HAP-1 (cell line): ENCODE results near the gene CROCC.
"Not testable (repeated sequence)": the region's sequence is repeated elsewhere in the genome, so short reads cannot be mapped to it uniquely, and the experiment has no call there.

ENCODE experiments used
- DNase-seq, 2 experiments: peaks; one replicate each; pipeline ENCODE4 v3.0.0-alpha.2; 2016 to 2020; ENCODE audit warnings: low spot score in 2 of 2
- H3K27me3 ChIP-seq: fragments of 250-450 bp; sonication (Bioruptor Pico); 2 replicates; pipeline ENCODE4 v1.5.1; 2020; ENCODE audit warnings: low read depth, mild to moderate bottlenecking, moderate library complexity
- H3K36me3 ChIP-seq: fragments of 250-450 bp; sonication (Bioruptor Pico); replicated peaks from 2 replicates; pipeline ENCODE4 v1.5.1; 2020; ENCODE audit warnings: mild to moderate bottlenecking
- H3K4me1 ChIP-seq: fragments of 250-450 bp; sonication (Bioruptor Pico); 2 replicates; pipeline ENCODE4 v1.5.1; 2020; ENCODE audit warnings: mild to moderate bottlenecking
- H3K4me3 ChIP-seq: fragments of 250-450 bp; sonication (Bioruptor Pico); 2 replicates; pipeline ENCODE4 v1.5.1; 2020; ENCODE audit warnings: mild to moderate bottlenecking, moderate library complexity
- H3K9me3 ChIP-seq: fragments of 250-450 bp; sonication (Bioruptor Pico); 2 replicates; pipeline ENCODE4 v1.5.1; 2020; ENCODE audit warnings: mild to moderate bottlenecking, moderate library complexity
- in situ Hi-C: fragments of 300-500 bp; cut with MboI; formaldehyde crosslinking; loops from 3 replicates; pipeline ENCODE4 v1.14.3; 2020; ENCODE audit warnings: low sequenced_read_pairs, inconsistent platforms, mixed read lengths

The CROCC gene

DNA sequence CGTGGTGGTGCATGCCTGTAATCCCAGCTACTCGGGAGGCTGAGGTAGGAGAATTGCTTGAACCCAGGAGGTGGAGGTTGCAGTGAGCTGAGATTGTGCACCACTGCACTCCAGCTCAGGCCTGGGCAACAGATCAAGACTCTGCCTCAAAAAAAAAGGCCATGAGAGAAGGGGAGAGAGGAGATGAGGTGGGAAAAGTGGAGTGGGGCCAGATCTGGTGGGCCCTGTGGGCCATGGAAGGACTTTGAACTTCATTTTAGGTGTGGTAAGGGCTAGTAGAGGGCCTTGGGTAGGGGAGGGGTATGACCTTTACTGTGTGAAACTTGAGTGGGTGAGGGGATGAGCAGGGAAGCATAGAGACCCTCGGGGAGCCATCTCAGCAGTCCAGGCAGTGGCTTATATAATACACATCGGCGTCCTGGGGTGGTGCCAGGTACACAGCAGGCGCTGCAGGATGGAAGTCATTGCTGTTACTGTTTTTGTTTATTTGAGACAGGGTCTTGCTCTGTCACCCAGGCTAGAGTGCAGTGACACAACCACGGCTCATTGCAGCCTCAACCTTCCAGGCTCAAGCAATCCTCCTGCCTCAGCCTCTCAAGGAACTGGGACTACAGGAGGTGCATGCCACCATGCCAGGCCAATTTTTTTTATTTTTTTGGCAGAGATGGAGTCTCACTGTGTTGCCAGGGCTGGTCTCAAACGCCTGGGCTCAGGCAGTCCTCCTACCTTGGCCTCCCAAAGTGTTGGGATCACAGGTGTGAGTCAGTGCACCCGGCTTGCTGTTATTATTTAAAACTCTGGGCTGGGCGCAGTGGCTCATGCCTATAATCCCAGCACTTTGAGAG is 5.5 kb upstream of the CROCC start:
- H3K9me3 ChIP-seq, DNase-seq, H3K4me1 ChIP-seq, H3K27me3 ChIP-seq, H3K36me3 ChIP-seq, H3K4me3 ChIP-seq, in situ Hi-C loops: not testable (repeated sequence)

DNA sequence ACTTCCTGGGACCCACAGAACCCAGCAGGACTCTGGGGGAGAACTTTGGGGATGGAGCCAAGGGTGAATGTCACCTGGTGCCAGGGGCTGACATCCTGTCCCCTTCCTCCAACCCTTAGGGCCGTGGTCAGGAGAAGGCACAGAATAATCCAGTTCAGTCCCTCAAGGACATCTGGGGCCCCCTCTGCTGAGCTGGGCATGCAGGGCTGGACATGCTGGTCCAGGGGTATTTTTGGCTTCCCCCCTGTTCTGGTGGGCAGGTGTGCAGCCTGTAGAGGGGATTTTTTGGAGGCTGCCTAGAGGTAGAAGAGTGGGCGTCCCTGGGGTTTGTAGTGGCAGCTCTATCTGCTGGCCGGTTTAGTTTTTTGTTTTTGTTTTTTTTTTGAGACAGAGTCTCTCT is 3.4 kb upstream of the CROCC start:
- Histone ChIP-seq H3K27me3 (no peaks in the 10 kb centered on the region), H3K4me1 (peaks cover 2% of the 10 kb centered on the region), H3K4me3 (no peak overlapping the region), H3K9me3 (no peaks in the 10 kb centered on the region), H3K36me3 (no peaks in the 10 kb centered on the region)
- DNase-seq: no peak
- in situ Hi-C loops: no loop called here

DNA sequence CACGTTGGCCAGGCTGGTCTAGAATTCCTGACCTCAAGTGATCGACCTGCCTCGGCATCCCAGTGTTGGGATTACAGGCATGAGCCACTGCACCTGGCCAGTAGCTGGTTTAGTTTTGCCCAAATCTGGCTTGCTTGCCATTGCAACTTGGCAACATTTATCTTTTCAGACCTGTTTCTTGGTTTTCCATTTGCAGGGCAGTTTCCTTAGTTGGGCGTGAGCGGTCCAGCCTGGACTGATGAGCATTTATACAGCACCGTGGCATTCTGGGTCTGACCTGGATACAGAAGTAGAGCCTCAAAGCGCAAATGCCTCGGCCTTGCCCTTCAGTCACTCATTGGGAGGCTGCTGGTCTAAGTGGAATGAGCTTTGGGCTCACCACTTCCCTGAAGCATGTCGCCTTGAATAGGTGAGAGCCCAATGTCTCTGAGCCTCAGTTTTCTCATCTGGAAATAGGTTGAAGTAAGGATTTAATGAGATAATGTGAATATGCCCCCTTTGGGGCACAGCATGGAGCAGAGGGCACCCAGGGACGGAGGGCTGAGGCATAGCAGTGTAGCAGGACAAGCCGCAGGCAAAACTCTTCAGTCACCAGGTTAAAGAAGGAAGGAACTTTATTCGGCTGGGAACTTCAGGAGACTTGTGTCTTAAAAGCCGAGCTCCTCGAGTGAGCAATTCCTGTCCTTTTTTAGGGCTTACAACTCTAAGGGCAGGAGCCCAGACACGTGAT is 2.6 kb upstream of the CROCC start:
- in situ Hi-C loops, H3K4me1 ChIP-seq, DNase-seq, H3K27me3 ChIP-seq, H3K9me3 ChIP-seq, H3K4me3 ChIP-seq, H3K36me3 ChIP-seq: not testable (repeated sequence)

DNA sequence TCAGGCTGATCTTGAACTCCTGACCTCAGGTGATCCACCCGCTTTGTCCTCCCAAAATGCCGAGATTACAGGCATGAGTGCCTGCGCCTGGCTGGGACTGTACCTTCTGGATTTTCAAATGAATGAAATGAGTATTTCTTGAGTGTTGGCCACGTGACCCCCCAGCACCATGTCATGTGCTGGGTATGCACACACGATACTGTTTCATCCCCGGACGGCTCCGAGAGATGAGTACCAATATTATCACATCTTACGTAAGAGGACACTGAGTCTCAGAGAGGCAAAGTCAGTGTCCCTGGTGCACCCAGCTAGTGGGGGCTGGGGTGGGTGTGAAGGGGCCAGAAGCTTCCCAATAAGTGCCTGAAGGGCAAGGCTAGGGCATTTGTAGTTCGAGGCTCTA is 780 bp upstream of the CROCC start:
- Histone ChIP-seq H3K4me1 (no peaks in the 10 kb centered on the region; the same call in 1 of the 2 replicates), H3K9me3 (no peaks in the 10 kb centered on the region), H3K4me3 (no peak overlapping the region), H3K27me3 (no peaks in the 10 kb centered on the region), H3K36me3 (no peaks in the 10 kb centered on the region)
- no peak for DNase-seq
- in situ Hi-C loops: no loop called here

DNA sequence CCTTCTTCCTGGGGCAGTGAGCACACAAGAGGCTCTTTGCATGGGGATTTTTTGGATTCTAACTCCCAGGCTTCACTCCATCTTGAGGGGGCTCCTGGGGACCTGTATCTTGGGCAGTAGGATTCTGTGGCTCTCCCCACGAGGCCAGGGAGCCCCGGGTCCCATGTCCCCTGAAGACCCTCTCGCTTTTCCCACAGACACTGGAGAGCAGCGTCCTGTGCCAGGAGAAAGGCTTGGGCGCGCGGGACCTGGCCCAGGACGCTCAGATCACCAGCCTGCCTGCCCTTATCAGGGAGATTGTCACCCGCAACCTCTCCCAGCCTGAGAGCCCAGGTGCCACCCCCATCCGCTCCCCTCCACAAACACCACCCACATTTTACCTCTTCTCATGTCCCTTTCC is 735 bp downstream of the CROCC start:
- Histone ChIP-seq H3K4me1 (peaks cover 7% of the 10 kb centered on the region), H3K27me3 (no peaks in the 10 kb centered on the region), H3K36me3 (no peaks in the 10 kb centered on the region), H3K9me3 (no peaks in the 10 kb centered on the region), H3K4me3 (no peak overlapping the region)
- DNase-seq: no peak
- in situ Hi-C loops: no loop called here

DNA sequence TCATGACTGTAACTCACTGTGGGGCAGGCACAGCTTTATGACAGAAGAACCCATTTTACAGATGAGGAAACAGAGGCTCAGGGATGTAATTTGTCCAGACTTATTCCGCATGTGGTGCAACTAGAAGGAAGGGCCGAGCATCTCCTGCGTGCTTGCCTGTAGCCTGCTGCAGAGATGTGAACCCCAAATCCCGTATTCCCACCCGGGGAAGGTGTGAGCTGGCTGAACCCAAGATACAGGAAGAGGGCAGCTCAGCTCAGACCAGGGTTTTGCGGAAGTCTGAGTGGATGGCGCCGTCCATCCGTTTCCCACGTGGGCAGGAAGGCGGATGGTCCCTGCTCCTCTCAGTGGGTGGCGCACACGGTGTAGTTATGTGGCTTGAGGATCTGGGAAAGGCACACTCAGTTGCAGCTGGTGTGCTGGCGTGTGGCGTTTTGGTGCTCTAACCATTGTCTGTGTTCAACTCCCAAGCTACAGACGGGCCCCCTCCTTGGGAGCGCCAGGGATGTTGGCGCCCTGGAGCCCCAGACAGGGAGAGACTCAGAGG is 1.2 kb downstream of the CROCC start:
- Histone ChIP-seq H3K36me3 (no peaks in the 10 kb centered on the region), H3K4me3 (no peak overlapping the region), H3K27me3 (no peaks in the 10 kb centered on the region), H3K9me3 (no peaks in the 10 kb centered on the region), H3K4me1 (peaks cover 7% of the 10 kb centered on the region)
- in situ Hi-C loops: no loop called here
- DNase-seq: no peak

DNA sequence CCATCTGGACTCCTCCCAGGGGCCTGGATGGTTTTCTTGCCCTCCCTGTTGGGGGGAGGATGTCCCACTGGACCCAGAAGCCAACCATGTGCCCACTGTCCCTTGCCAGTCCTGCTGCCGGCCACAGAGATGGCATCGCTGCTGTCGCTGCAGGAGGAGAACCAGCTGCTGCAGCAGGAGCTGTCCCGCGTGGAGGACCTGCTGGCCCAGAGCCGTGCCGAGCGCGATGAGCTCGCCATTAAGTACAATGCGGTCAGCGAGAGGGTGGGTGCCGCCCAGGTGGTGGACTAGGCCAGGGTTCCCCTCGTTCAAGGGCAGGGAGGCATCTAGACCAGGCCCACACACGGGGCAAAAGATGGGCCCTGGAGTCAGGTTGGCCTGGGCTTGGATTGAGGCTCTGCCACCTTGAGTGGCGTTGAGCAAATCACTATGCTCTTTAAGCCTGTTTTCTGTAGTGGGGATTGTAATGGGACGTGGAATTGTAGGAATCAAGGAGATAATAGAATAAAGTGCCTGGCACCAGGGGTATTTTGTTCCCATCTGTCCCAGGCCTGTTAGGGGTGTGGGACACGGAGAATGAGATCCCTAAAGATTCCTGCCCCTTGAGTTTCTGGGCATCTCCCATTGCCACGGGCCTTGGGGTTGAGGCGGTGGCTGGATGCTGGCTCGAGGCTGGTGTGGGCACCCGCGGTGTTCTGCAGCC is 2.6 kb downstream of the CROCC start:
- Histone ChIP-seq H3K9me3 (no peaks in the 10 kb centered on the region), H3K4me3 (no peak overlapping the region), H3K4me1 (peaks cover 7% of the 10 kb centered on the region), H3K27me3 (no peaks in the 10 kb centered on the region), H3K36me3 (no peaks in the 10 kb centered on the region)
- in situ Hi-C loops: no loop called here
- DNase-seq: no peak

DNA sequence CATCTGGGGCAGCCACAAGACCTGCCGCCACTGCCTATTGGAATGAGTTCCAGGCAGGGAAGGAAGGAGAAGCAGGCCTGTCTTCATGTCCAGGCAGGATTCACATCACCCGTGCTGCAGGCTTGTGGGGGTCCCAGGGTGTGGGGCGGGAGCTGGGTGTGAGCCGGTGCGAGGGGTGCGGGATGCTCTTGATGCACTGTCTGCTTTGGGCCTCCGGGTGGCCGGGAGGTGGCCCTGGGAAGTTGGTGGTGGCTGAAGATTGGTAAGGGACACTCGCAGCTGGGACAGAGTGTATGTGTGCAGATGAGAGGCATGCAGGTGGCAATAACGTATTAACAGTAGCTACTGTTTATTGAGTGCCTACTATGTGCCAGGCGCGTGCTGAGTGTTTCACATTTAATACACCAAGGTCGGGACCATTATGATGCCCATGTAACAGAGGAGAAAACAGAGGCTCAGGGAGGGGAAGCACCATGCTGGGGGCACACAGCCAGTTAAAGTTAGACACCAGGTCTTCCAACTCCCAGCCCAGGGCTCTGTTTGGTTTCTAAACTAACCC is 3.3 kb downstream of the CROCC start:
- Histone ChIP-seq H3K4me1 (peaks cover 7% of the 10 kb centered on the region), H3K4me3 (no peak overlapping the region), H3K36me3 (no peaks in the 10 kb centered on the region), H3K9me3 (no peaks in the 10 kb centered on the region), H3K27me3 (no peaks in the 10 kb centered on the region)
- no peak for DNase-seq
- in situ Hi-C loops: no loop called here

DNA sequence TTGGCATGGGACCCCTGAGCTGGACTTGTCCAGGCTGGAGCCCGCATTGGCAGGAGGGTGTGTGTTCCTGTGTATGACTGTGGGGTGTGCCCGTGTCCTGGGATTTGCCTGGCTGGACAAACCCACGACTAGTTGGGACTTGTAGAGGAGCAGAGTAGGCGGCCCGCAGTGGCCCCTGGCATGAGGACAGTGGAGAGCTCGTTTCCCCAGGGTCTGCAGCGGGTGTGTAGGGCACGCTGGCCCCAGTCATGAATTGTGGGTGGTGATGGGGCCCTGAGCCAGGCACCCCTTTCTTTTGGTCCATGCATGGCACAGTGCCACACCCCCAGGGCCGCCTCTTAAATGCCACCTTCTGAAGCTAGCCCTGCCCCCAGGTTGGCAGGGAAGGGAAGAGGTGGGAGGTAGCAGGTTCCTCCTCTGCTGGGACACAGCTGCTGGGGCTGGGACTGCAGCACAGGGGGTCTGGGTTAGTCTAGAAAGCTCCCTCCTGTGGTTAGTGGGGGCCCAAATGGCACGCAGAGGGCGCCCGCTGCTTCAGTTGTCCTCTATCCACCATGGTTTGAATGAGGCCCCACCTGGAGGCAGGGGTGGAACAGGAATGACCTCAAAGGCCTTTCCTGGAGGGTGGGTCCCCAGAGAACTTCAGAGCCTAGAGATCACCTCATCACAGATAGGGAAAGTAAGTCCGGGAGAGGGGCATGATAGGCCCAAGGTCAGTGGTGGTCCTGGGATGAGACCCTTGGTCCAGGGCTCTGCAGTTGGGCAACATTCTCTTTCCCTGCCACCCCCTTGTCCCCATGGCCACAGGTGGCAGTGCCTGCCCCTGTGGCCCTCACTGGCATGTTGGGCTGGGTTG is 4.1 kb downstream of the CROCC start:
- no peak overlapping the region for H3K4me3 ChIP-seq
- DNase-seq: no peak
- H3K36me3 ChIP-seq: no peaks in the 10 kb centered on the region
- peaks cover 7% of the 10 kb centered on the region for H3K4me1 ChIP-seq
- H3K9me3 ChIP-seq: no peaks in the 10 kb centered on the region
- in situ Hi-C loops: no loop called here
- no peaks in the 10 kb centered on the region for H3K27me3 ChIP-seq

DNA sequence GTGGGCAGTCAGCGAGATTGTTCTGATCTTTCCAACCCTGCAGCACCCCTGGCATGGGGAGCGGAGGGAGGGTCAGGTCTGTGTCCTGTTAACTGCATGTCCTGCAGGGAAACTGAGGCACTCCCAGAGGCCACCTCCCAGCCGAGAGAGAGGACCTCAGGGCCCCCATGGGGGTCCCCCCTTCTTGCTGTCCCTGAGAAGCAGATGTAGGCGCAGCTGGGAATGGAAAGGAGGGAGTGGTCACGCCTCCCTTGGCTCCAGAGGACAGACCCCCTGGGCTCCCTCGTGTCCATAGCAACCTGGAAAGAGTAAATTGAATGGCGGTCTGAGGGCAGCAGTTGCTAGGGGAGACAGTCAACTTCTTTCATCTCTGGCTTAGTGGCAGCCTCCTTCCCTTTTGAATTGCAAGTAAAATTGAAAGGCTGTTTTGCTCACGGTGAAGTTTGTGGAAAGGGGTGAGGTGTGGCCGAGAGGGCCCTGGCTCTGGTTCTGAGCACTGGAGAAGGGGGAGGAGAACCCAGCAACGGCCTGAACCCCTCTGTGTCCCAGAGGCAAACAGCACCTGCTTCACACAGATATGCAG is 4.9 kb downstream of the CROCC start:
- DNase-seq: peak; percentile 70 to 75
- no peaks in the 10 kb centered on the region for H3K27me3 ChIP-seq
- in situ Hi-C loops: no loop called here
- H3K4me3 ChIP-seq: no peak overlapping the region
- peaks cover 7% of the 10 kb centered on the region for H3K4me1 ChIP-seq
- H3K9me3 ChIP-seq: no peaks in the 10 kb centered on the region
- H3K36me3 ChIP-seq: no peaks in the 10 kb centered on the region

DNA sequence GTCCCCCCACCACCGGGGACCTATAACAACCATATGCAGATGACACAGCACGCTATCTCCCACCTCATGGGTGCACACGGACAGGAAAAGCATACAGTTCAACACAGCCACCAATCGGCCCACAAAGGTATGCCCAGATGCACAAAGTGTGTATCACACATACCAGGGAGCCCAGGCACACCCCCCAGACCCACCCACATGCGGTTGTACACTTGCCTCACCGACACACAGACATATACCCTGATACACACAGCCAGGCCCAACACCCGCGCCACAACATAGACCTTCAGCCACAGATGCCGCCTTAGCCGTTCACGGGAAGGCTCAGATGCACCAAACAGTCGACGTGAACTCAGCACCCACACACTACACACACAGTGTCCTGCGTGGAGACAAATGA is 5.5 kb downstream of the CROCC start:
- Histone ChIP-seq H3K9me3 (no peaks in the 10 kb centered on the region), H3K4me3 (no peak overlapping the region), H3K27me3 (no peaks in the 10 kb centered on the region), H3K4me1 (peaks cover 7% of the 10 kb centered on the region), H3K36me3 (no peaks in the 10 kb centered on the region)
- in situ Hi-C loops: no loop called here
- no peak for DNase-seq

DNA sequence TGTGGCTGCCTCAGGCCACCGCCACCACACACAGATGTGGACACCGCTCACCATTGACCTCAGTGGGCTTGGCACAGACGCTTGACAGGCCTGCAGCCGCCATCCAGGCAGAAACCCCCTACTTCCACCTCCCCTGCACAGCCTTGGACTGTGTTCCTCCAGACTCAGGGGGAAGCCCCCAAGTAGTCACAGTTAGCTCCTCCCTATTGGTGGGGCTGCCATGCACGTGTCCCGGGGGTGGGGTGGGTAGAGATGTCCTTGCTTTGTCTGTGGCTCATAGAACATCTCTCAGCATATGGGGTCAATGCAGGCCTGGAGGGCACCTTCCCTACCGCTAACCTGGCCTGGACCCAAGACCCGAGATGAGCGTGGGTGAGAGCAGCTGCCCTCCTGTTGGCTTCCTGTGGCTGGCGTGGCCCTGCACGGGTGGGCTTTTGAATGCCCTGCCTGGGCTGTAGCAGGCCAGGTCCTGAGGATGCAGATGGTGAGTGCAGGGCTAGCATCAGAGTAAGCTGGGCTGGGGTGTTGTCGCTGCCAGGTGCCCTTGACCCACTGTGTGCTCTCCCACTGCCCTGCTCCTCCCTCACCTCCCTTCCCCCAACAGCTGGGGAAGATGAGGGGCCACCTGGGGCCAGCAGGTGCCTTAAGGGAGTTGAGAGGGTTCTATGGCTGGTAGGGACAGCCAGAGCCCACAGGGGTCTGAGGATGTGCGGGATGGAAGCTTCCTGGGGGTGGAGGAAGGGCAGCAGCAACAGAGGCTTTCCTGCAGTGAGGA is 6.2 kb downstream of the CROCC start:
- no peaks in the 10 kb centered on the region for H3K27me3 ChIP-seq
- no peaks in the 10 kb centered on the region for H3K36me3 ChIP-seq
- peaks cover 7% of the 10 kb centered on the region for H3K4me1 ChIP-seq
- H3K4me3 ChIP-seq: no peak overlapping the region
- H3K9me3 ChIP-seq: no peaks in the 10 kb centered on the region
- in situ Hi-C loops: no loop called here
- no peak for DNase-seq
